Measurements from ENCODE around the gene KCNJ1. TPM values are rescaled to one million over a fixed set of nuclear protein-coding genes. Genes with fewer than 3 reads are reported as not detected.

The KCNJ1 gene
- total RNA-seq, 1 donor from 2014 or later, result not detected

DNA sequence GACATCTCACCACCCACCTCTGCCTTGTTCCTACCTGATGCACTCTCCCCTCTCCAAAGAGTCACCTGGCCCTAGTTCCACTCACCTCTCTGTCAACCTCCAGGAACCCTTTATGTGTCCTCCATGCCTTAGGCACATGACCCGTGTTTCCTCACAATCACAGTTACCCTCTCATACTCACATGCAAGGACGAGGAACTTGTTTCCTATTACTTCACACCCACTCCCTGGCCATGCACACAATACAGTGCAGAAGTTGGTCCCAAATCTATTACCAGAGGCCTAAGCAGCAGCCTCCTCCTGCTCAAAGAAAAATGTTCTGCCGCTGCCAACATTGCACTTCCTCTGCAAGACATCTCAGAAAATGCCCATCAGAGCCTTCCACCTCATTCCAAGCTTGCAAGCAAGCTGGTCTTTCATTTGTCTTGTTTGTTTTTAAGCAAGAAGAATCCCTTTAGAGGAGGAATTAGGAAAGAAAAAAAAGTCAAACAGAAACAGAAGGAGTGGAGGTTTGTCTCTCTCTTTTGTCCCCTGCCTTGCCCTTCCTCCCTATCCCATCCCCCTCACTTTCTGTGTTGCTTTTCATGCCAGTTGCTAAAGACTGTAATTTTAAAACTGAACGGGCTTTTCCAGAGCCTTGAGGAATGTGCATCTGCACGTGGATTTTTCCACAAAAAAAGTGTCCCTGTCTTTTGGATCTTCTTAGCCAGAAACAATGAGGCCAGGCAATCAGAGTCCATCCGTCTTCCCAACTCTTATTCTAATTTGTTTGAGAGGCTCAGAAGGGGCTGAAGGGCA, 63.4 kb downstream of the KCNJ1 start:
- no peak overlapping the region for H3K27ac Mint-ChIP-seq
- H3K27me3 Mint-ChIP-seq (ENCODE audit: low read depth), result peaks cover 5% of the 10 kb centered on the region
- TF ChIP-seq, protein P1, sequence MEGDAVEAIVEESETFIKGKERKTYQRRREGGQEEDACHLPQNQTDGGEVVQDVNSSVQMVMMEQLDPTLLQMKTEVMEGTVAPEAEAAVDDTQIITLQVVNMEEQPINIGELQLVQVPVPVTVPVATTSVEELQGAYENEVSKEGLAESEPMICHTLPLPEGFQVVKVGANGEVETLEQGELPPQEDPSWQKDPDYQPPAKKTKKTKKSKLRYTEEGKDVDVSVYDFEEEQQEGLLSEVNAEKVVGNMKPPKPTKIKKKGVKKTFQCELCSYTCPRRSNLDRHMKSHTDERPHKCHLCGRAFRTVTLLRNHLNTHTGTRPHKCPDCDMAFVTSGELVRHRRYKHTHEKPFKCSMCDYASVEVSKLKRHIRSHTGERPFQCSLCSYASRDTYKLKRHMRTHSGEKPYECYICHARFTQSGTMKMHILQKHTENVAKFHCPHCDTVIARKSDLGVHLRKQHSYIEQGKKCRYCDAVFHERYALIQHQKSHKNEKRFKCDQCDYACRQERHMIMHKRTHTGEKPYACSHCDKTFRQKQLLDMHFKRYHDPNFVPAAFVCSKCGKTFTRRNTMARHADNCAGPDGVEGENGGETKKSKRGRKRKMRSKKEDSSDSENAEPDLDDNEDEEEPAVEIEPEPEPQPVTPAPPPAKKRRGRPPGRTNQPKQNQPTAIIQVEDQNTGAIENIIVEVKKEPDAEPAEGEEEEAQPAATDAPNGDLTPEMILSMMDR (IDR thresholded peaks at IDR 0.05; ENCODE audit: unreplicated experiment), result no peak
- H3K4me1 Mint-ChIP-seq, result peaks cover 31% of the 10 kb centered on the region
- no peak overlapping the region for H3K4me3 Mint-ChIP-seq
- no peak for DNase-seq (ENCODE audit: low spot score in 2 of 2, unreplicated experiment in 2 of 2)
- H3K9me3 Mint-ChIP-seq, result no peaks in the 10 kb centered on the region
- H3K36me3 Mint-ChIP-seq, result no peaks in the 10 kb centered on the region

DNA sequence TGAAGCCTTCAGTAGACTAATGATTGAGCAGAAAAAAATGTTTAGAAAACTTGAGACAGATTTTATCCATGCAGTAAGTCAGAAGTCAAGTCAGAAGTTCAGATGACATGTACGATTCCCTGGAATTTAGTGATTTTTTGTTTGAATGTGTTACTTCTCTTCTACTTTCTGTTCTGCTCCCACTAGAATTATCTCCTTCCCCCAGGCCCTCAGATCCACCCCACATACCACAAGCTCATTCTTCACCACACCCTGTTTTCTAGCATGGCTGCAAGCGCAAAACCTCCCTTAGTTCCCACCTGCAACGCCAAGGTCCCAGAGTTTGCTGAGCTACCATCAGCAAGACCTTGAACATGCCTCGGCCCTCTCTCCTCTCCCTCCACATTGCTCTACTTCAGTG, 64.1 kb downstream of the KCNJ1 start:
- TF ChIP-seq, protein P1 (IDR thresholded peaks at IDR 0.05; ENCODE audit: unreplicated experiment), result no peak
- Mint-ChIP-seq H3K27me3 (ENCODE audit: low read depth) (peaks cover 5% of the 10 kb centered on the region), H3K4me1 (peaks cover 31% of the 10 kb centered on the region), H3K4me3 (no peak overlapping the region), H3K27ac (no peak overlapping the region), H3K9me3 (no peaks in the 10 kb centered on the region), H3K36me3 (no peaks in the 10 kb centered on the region)
- no peak for DNase-seq (ENCODE audit: low spot score in 2 of 2, unreplicated experiment in 2 of 2)

DNA sequence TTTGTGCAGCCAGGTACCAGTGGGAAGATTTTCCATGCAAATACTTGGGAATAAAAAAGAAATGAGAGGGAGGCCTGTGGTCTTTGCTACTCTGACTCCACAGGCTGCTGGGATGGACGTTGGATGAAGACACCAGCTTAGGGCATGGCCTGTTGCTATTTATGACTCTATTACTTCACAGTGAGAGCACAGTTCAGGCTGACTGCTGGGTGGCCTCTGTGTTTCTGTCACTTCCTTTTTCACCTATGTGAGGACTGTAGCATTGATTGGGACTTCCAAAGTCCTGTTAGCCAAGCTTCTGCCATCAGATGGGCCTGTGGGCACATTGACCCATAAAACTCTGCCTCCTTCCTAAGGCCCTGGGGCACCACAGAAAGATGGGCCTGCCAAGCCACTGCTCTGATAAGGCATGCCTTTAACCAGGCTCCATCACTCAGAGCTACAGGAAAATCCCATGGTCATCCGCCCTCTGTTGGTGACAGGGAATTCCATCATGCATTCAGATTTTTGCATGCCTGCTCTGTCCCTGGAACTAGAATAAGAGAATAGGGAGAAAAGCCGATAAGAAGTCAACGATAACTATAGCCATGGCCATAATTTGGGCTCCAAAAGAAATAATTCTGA, 64.6 kb downstream of the KCNJ1 start:
- TF ChIP-seq, protein P1 (IDR thresholded peaks at IDR 0.05; ENCODE audit: unreplicated experiment), result no peak
- H3K27me3 Mint-ChIP-seq (ENCODE audit: low read depth), result peaks cover 5% of the 10 kb centered on the region
- H3K4me3 Mint-ChIP-seq, result no peak overlapping the region
- no peaks in the 10 kb centered on the region for H3K9me3 Mint-ChIP-seq
- H3K36me3 Mint-ChIP-seq, result no peaks in the 10 kb centered on the region
- no peak overlapping the region for H3K27ac Mint-ChIP-seq
- H3K4me1 Mint-ChIP-seq, result peaks cover 31% of the 10 kb centered on the region
- no peak for DNase-seq (ENCODE audit: low spot score in 2 of 2, unreplicated experiment in 2 of 2)

GRCh38 chr11:128800871-128801417, 66.2 kb downstream of the KCNJ1 start:
- peaks cover 36% of the 10 kb centered on the region for H3K4me1 Mint-ChIP-seq
- no peaks in the 10 kb centered on the region for H3K36me3 Mint-ChIP-seq
- TF ChIP-seq, protein P1 (IDR thresholded peaks at IDR 0.05; ENCODE audit: unreplicated experiment), result no peak
- no peak for DNase-seq (ENCODE audit: low spot score in 2 of 2, unreplicated experiment in 2 of 2)
- H3K4me3 Mint-ChIP-seq, result no peak overlapping the region
- H3K9me3 Mint-ChIP-seq, result no peaks in the 10 kb centered on the region
- peaks cover 2% of the 10 kb centered on the region for H3K27me3 Mint-ChIP-seq (ENCODE audit: low read depth)
- no peak overlapping the region for H3K27ac Mint-ChIP-seq

GRCh38 chr11:128796270-128796669, 70.8 kb downstream of the KCNJ1 start:
- no peak for DNase-seq (ENCODE audit: low spot score in 2 of 2, unreplicated experiment in 2 of 2)
- TF ChIP-seq, protein P1 (IDR thresholded peaks at IDR 0.05; ENCODE audit: unreplicated experiment), result no peak
- H3K27ac Mint-ChIP-seq, result no peak overlapping the region
- H3K36me3 Mint-ChIP-seq, result no peaks in the 10 kb centered on the region
- H3K4me3 Mint-ChIP-seq, result no peak overlapping the region
- no peaks in the 10 kb centered on the region for H3K9me3 Mint-ChIP-seq
- peaks cover 3% of the 10 kb centered on the region for H3K27me3 Mint-ChIP-seq (ENCODE audit: low read depth)
- H3K4me1 Mint-ChIP-seq, result peaks cover 9% of the 10 kb centered on the region
